Kidney epithelial cell (primary cell): Measurements from ENCODE around the gene CDC45. TPM values are rescaled to one million over a fixed set of nuclear protein-coding genes. Genes with fewer than 3 reads are reported as not detected.

Experiments used
- DNase-seq: peaks from one replicate; pipeline ENCODE4 v3.0.0-alpha.2; 2010; ENCODE audit warnings: low read depth
- H3K27me3 ChIP-seq: 2 replicates; pipeline ENCODE4 v1.6.0; 2011; ENCODE audit warnings: low read length; ENCODE audit not compliant: control insufficient read depth, insufficient read depth
- H3K36me3 ChIP-seq: 2 replicates; pipeline ENCODE4 v1.5.1; 2011; ENCODE audit warnings: low read length; ENCODE audit not compliant: control insufficient read depth, insufficient read depth
- H3K4me3 ChIP-seq: 2 replicates; pipeline ENCODE4 v1.5.1; 2011; ENCODE audit warnings: low read depth, mild to moderate bottlenecking, control low read depth, low read length
- CTCF ChIP-seq: IDR thresholded peaks from 2 replicates; pipeline ENCODE4 v1.5.1; 2011; ENCODE audit warnings: mild to moderate bottlenecking, moderate library complexity, low read length, control low read depth, inconsistent platforms; ENCODE audit not compliant: insufficient read depth, poor library complexity, severe bottlenecking
- total RNA-seq: library from RNA; depleted of rRNA; stranded (reverse); fragments of >200 nt; gene quantifications from 2 replicates; pipeline ENCODE4 v1.2.3, GENCODE V29; 2015

The CDC45 gene
- total RNA-seq, 1 donor from 2014 or later, result 5.6 TPM

GRCh38 chr22:19482297-19482696 lies 2.6 kb downstream of the CDC45 start:
- no peak for TF ChIP-seq CTCF
- no peak for DNase-seq
- Histone ChIP-seq H3K27me3 (no peaks in the 10 kb centered on the region), H3K36me3 (peaks cover 1% of the 10 kb centered on the region), H3K4me3 (no peak overlapping the region)

- peaks cover 1% of the 10 kb centered on the region for H3K36me3 ChIP-seq
- no peak overlapping the region for H3K4me3 ChIP-seq
- no peak for DNase-seq
- no peak for TF ChIP-seq CTCF
- H3K27me3 ChIP-seq, result no peaks in the 10 kb centered on the region
These were observed 3.9 kb downstream of the CDC45 start for GRCh38 chr22:19483481-19484244.

- DNase-seq, result no peak
- Histone ChIP-seq H3K27me3 (no peaks in the 10 kb centered on the region), H3K36me3 (peaks cover 1% of the 10 kb centered on the region), H3K4me3 (no peak overlapping the region)
- no peak for TF ChIP-seq CTCF
These were observed 8.6 kb downstream of the CDC45 start for GRCh38 chr22:19488285-19488684.

GRCh38 chr22:19488884-19489843 lies 9.4 kb downstream of the CDC45 start:
- H3K27me3 ChIP-seq, result no peaks in the 10 kb centered on the region
- TF ChIP-seq CTCF, result no peak

GRCh38 chr22:19490628-19491230 lies 11.0 kb downstream of the CDC45 start:
- DNase-seq, result no peak
- TF ChIP-seq CTCF, result no peak
- Histone ChIP-seq H3K4me3 (no peak overlapping the region), H3K27me3 (no peaks in the 10 kb centered on the region), H3K36me3 (no peaks in the 10 kb centered on the region)

More at GRCh38 chr22:19488884-19489843, 9.4 kb downstream of the CDC45 start:
- Histone ChIP-seq H3K36me3 (peaks cover 1% of the 10 kb centered on the region), H3K4me3 (no peak overlapping the region)
- DNase-seq, result no peak
